H1 (cell line): ENCODE data around the gene CXXC4. TPM values are rescaled to one million over a fixed set of nuclear protein-coding genes. Genes with fewer than 3 reads are reported as not detected.

ENCODE experiments used
- FOSL1 ChIP-seq: IDR thresholded peaks from 2 replicates; pipeline ENCODE4 v1.6.1; 2011; ENCODE audit warnings: mild to moderate bottlenecking, low read depth, low read length, moderate library complexity; ENCODE audit not compliant: insufficient read depth
- GABPA ChIP-seq: IDR thresholded peaks from 2 replicates; pipeline ENCODE4 v1.6.1; 2011; ENCODE audit warnings: mild to moderate bottlenecking, low read length, moderate library complexity, borderline replicate concordance; ENCODE audit not compliant: insufficient read depth
- JUN ChIP-seq: IDR thresholded peaks from 2 replicates; pipeline ENCODE4 v1.6.1; 2011; ENCODE audit warnings: low read depth, mild to moderate bottlenecking, improper control_type of control experiment, low read length
- polyA plus RNA-seq, 7 experiments: library from polyadenylated mRNA; depleted of rRNA in 3 of 7; stranded (reverse) in 5 of 7; unstranded in 2 of 7; fragments of >200 nt in 5 of 7; fragments of 200-250 nt in 2 of 7; gene quantifications; 1 replicate in 5 of 7; 2 replicates in 1 of 7; 4 replicates in 1 of 7; pipeline versions ENCODE4 v1.2.1 to v1.2.3, GENCODE V29; 2011 to 2013; ENCODE audit warnings: missing spikeins in 2 of 7, mixed read lengths in 2 of 7
- total RNA-seq: library from RNA; stranded (reverse); fragmentation: NEBNext Ultra II Directional; extraction: Animal tissue kit (Norgen Biotek cat#: 25700); gene quantifications from 2 replicates; pipeline ENCODE4 v1.2.1, GENCODE V29; 2021

The CXXC4 gene
- total and polyA plus RNA-seq, 2 of the 8 experiments (the other 6 are each of a cell fraction or from before 2014, with no cell fraction given): 1.3 to 1.8 TPM

DNA sequence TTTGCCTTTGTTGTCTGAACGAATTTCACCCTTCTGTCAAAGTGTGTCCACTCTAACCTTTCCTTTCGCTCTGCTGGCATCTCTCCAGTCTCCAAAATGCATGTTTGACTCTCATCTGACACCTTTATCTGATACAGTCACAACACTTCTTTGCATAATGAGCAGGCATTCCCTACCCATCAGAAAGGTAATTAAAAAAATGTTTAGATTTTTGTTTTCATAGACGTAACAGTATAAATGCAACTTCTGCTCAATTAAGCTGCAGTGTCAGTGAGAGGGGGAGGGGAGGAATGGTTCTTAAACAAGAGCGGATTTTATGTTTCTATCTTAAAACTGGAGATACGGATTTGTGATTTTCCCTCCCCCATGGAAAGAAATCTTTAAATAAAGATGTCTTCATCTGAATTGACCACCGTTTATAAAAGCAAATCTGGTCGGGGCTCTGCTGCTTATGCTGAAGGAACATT lies 70.2 kb downstream of the CXXC4 start (continued):
- TF ChIP-seq FOSL1 (no peak), JUN (no peak), GABPA (no peak)
